ENCODE results near the gene NRG2. TPM values are rescaled to one million over a fixed set of nuclear protein-coding genes. Genes with fewer than 3 reads are reported as not detected.

The NRG2 gene
- total RNA-seq, 1 experiment from 2014 or later: not detected

DNA sequence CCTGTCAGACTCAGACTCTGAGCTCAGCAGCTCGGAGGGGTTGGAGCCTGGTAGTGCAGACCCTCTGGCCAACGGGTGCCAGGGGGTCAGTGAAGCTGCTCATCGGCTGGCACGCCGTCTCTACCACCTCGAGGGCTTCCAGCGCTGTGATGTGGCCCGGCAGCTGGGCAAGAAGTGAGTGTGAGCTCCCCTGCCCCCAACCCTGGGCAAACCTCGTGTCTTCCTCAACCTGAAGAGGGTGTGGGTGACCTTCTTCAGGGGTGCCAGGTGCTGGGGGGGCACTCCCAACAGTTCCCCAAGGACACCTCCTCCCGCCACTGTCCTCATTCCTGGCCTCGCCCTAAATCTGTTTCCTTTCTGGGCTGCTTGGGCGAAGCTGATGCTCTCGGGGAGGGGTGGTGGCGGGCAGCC lies 228.9 kb downstream of the NRG2 start:
- H3K4me1 ChIP-seq (ENCODE audit: insufficient read depth, low read length, poor library complexity, severe bottlenecking): no peaks in the 10 kb centered on the region
- TF ChIP-seq, protein P1, sequence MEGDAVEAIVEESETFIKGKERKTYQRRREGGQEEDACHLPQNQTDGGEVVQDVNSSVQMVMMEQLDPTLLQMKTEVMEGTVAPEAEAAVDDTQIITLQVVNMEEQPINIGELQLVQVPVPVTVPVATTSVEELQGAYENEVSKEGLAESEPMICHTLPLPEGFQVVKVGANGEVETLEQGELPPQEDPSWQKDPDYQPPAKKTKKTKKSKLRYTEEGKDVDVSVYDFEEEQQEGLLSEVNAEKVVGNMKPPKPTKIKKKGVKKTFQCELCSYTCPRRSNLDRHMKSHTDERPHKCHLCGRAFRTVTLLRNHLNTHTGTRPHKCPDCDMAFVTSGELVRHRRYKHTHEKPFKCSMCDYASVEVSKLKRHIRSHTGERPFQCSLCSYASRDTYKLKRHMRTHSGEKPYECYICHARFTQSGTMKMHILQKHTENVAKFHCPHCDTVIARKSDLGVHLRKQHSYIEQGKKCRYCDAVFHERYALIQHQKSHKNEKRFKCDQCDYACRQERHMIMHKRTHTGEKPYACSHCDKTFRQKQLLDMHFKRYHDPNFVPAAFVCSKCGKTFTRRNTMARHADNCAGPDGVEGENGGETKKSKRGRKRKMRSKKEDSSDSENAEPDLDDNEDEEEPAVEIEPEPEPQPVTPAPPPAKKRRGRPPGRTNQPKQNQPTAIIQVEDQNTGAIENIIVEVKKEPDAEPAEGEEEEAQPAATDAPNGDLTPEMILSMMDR (conservative IDR thresholded peaks at IDR 0.05; ENCODE audit: low read depth, low read length): no peak
- no peak for TF ChIP-seq EZH2 (IDR thresholded peaks at IDR 0.05; ENCODE audit: borderline replicate concordance, low read depth, low read length, poor library complexity, severe bottlenecking)
- no peak overlapping the region for H3K27ac ChIP-seq (ENCODE audit: low read depth, low read length, poor library complexity, severe bottlenecking)
- H3K27me3 ChIP-seq (replicated peaks; ENCODE audit: insufficient read depth, low read depth, low read length, poor library complexity): no peaks in the 10 kb centered on the region
- BruUV-seq (replicated peaks): no TSS peak
- intact Hi-C loops (cut with micrococcal nuclease; ENCODE audit: unreplicated experiment): no loop called here
- CTCF ChIA-PET: no interaction called here
- no peaks in the 10 kb centered on the region for H3K9me3 ChIP-seq (ENCODE audit: low read depth, low read length, poor library complexity, severe bottlenecking)
- no peaks in the 10 kb centered on the region for H3K36me3 ChIP-seq (ENCODE audit: insufficient read depth, low read length, poor library complexity, severe bottlenecking)
- no peak overlapping the region for H3K4me3 ChIP-seq (ENCODE audit: low read depth, low read length, poor library complexity, severe bottlenecking)
- DNase-seq (ENCODE audit: low spot score): no peak
- POLR2A ChIA-PET (ENCODE audit: low non-redundant PET): no interaction called here

DNA sequence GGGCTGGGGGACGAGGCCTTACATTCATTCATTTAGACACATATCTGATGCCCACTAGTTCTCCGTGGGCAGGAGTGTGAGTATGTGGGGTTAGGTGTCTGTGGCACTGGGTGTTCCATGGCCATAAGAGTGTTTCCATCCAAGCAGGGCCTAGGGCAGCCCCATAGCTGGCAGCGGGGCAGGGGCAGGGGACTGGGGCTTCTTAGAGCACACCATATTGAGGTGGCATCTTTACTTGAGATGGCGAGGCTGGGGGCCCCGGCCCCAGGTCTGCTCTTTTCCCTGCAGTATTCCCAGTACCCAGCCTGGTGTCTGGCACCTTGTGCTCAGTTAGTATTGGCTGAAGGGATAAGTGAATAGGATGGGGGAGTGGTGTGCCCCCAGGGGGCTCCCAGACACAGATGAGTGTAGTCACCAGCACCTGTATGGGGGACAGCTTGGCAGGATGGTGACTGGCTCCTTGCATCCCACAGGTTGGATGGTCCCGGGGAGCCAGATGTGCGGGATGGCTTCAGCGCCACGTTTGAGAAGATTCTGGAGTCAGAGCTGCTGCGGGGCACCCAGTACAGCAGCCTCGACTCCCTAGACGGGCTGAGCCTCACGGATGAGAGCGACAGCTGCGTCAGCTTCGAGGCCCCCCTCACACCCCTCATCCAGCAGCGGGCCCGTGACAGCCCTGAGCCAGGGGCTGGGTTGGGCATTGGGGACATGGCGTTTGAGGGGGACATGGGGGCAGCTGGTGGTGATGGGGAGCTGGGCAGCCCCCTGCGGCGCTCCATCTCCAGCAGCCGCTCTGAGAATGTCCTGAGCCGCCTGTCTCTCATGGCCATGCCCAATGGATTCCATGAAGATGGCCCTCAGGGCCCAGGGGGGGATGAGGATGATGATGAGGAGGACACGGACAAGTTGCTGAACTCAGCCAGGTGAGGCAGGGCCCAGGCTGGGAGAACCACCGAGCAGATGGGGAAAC lies 230.0 kb downstream of the NRG2 start:
- no peaks in the 10 kb centered on the region for H3K9me3 ChIP-seq (ENCODE audit: low read depth, low read length, poor library complexity, severe bottlenecking)
- intact Hi-C loops (cut with micrococcal nuclease; ENCODE audit: unreplicated experiment): no loop called here
- H3K4me3 ChIP-seq (ENCODE audit: low read depth, low read length, poor library complexity, severe bottlenecking): no peak overlapping the region
- H3K36me3 ChIP-seq (ENCODE audit: insufficient read depth, low read length, poor library complexity, severe bottlenecking): no peaks in the 10 kb centered on the region
- POLR2A ChIA-PET (ENCODE audit: low non-redundant PET): no interaction called here
- no peaks in the 10 kb centered on the region for H3K4me1 ChIP-seq (ENCODE audit: insufficient read depth, low read length, poor library complexity, severe bottlenecking)
- TF ChIP-seq, protein P1 (conservative IDR thresholded peaks at IDR 0.05; ENCODE audit: low read depth, low read length): no peak
- no peak for TF ChIP-seq EZH2 (IDR thresholded peaks at IDR 0.05; ENCODE audit: borderline replicate concordance, low read depth, low read length, poor library complexity, severe bottlenecking)
- no peak overlapping the region for H3K27ac ChIP-seq (ENCODE audit: low read depth, low read length, poor library complexity, severe bottlenecking)
- CTCF ChIA-PET: no interaction called here
- H3K27me3 ChIP-seq (replicated peaks; ENCODE audit: insufficient read depth, low read depth, low read length, poor library complexity): no peaks in the 10 kb centered on the region
- DNase-seq (ENCODE audit: low spot score): no peak
- no TSS peak for BruUV-seq (replicated peaks)

DNA sequence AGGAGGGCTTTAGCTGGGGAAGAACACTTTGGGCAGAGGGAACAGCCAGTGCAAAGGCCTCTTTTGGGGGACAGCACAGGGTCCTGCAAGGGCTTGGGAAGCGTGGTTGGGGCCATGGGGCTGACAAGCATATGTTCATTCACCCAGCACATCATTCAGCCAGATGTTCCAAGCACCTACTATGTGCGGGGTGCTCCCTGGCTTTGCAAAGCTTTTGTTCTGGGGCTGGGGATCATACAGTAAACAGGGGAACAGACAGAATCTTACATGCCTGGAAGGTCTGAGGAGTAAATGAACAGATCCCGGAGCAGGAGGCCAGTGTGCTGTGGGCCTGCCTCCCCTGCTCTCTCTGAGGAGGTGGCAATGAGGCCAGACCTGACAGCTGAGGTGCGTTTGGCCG lies 230.8 kb downstream of the NRG2 start:
- Histone ChIP-seq H3K9me3 (ENCODE audit: low read depth, low read length, poor library complexity, severe bottlenecking) (no peaks in the 10 kb centered on the region), H3K4me3 (ENCODE audit: low read depth, low read length, poor library complexity, severe bottlenecking) (no peak overlapping the region), H3K27me3 (replicated peaks; ENCODE audit: insufficient read depth, low read depth, low read length, poor library complexity) (no peaks in the 10 kb centered on the region), H3K4me1 (ENCODE audit: insufficient read depth, low read length, poor library complexity, severe bottlenecking) (no peaks in the 10 kb centered on the region), H3K27ac (ENCODE audit: low read depth, low read length, poor library complexity, severe bottlenecking) (no peak overlapping the region), H3K36me3 (ENCODE audit: insufficient read depth, low read length, poor library complexity, severe bottlenecking) (no peaks in the 10 kb centered on the region)
- TF ChIP-seq EZH2 (IDR thresholded peaks at IDR 0.05; ENCODE audit: borderline replicate concordance, low read depth, low read length, poor library complexity, severe bottlenecking): no peak
- TF ChIP-seq, protein P1 (conservative IDR thresholded peaks at IDR 0.05; ENCODE audit: low read depth, low read length): no peak
- POLR2A ChIA-PET (ENCODE audit: low non-redundant PET): no interaction called here
- no TSS peak for BruUV-seq (replicated peaks)
- DNase-seq (ENCODE audit: low spot score): no peak
- intact Hi-C loops (cut with micrococcal nuclease; ENCODE audit: unreplicated experiment): no loop called here
- CTCF ChIA-PET: no interaction called here
